SU-DHL-6 (cell line): ENCODE measurements around the gene SIKE1.

ENCODE experiments used
- EZH2phosphoT487 ChIP-seq: fragments of 200-600 bp; sonication (generic), shearing (Covaris generic); conservative IDR thresholded peaks from 2 replicates; pipeline ENCODE4 v1.6.1; 2018; ENCODE audit warnings: mild to moderate bottlenecking, antibody characterized with exemption, low read length, moderate library complexity, mixed read lengths
- TF ChIP-seq, protein P1 (sequence below): fragments of 200-600 bp; sonication (generic); IDR thresholded peaks from one replicate; pipeline ENCODE4 v1.5.1; 2017; ENCODE audit warnings: antibody characterized with exemption, mild to moderate bottlenecking, low read length, moderate library complexity; ENCODE audit not compliant: insufficient read depth, poor library complexity, severe bottlenecking

DNA sequence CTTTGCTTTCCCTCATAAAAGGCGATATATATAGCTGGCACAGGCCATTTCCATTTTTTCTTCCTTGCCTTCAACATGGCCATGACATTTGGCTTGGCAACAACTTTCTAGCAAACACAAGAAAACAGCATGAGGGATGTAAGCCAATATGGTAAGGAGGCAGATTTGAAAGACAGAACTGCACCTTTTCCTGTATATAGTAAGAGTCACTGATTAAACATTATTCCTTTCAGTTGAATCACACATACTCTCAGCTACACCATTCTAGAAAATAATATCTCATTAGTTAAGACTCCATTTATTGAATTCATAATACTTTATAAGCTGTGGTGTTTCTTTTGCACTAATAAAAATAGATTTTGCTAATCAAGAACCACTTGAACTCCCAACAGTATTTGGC lies 9.5 kb downstream of the SIKE1 start:
- TF ChIP-seq, protein P1, sequence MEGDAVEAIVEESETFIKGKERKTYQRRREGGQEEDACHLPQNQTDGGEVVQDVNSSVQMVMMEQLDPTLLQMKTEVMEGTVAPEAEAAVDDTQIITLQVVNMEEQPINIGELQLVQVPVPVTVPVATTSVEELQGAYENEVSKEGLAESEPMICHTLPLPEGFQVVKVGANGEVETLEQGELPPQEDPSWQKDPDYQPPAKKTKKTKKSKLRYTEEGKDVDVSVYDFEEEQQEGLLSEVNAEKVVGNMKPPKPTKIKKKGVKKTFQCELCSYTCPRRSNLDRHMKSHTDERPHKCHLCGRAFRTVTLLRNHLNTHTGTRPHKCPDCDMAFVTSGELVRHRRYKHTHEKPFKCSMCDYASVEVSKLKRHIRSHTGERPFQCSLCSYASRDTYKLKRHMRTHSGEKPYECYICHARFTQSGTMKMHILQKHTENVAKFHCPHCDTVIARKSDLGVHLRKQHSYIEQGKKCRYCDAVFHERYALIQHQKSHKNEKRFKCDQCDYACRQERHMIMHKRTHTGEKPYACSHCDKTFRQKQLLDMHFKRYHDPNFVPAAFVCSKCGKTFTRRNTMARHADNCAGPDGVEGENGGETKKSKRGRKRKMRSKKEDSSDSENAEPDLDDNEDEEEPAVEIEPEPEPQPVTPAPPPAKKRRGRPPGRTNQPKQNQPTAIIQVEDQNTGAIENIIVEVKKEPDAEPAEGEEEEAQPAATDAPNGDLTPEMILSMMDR, result no peak
- TF ChIP-seq EZH2phosphoT487, result no peak
